Keratinocyte (primary cell): ENCODE data around the gene TNS1. TPM values are rescaled to one million over a fixed set of nuclear protein-coding genes. Genes with fewer than 3 reads are reported as not detected.

ENCODE experiments used
- DNase-seq: peaks from one replicate; pipeline ENCODE4 v3.0.0-alpha.2; 2011; ENCODE audit warnings: low read depth, missing footprints, low spot score
- FAIRE-seq: peaks from 2 replicates; lab custom pipeline; 2011; peaks lifted over from hg19 to GRCh38; lab: Jason Lieb, UNC
- H2AFZ ChIP-seq: 2 replicates; pipeline ENCODE4 v1.6.0; 2012; ENCODE audit warnings: low read length, control low read depth, inconsistent platforms; ENCODE audit not compliant: control insufficient read depth
- H3K27ac ChIP-seq: 2 replicates; pipeline ENCODE4 v1.5.1; 2011; ENCODE audit warnings: low read length; ENCODE audit not compliant: control insufficient read depth, insufficient read depth
- H3K27me3 ChIP-seq: 3 replicates; pipeline ENCODE4 v1.6.0; 2011; ENCODE audit warnings: low read length; ENCODE audit not compliant: control insufficient read depth, insufficient read depth; ENCODE audit errors: extremely low read depth
- H3K36me3 ChIP-seq, 2 experiments: 2 replicates in 1 of 2; 3 replicates in 1 of 2; pipeline ENCODE4 v1.5.1; 2011; ENCODE audit warnings: low read length in 2 of 2, mild to moderate bottlenecking in 1 of 2; ENCODE audit not compliant: control insufficient read depth in 2 of 2, insufficient read depth in 2 of 2; ENCODE audit errors: extremely low read depth in 1 of 2
- H3K4me1 ChIP-seq: 3 replicates; pipeline ENCODE4 v1.5.1; 2011; ENCODE audit warnings: low read length; ENCODE audit not compliant: control insufficient read depth, insufficient read depth; ENCODE audit errors: extremely low read depth
- H3K4me2 ChIP-seq: 3 replicates; pipeline ENCODE4 v1.6.0; 2011; ENCODE audit warnings: low read depth, low read length; ENCODE audit not compliant: control insufficient read depth, insufficient read depth; ENCODE audit errors: extremely low read depth
- H3K4me3 ChIP-seq, 3 experiments: fragments of 200-600 bp in 1 of 3; sonication (generic) in 1 of 3; 2 replicates in 2 of 3; 3 replicates in 1 of 3; pipeline ENCODE4 v1.5.1; 2011 to 2016; ENCODE audit warnings: low read length in 3 of 3, mild to moderate bottlenecking in 3 of 3, control low read depth in 2 of 3, inconsistent platforms in 1 of 3, low read depth in 1 of 3, mixed read lengths in 1 of 3, mixed run types in 1 of 3, moderate library complexity in 1 of 3; ENCODE audit not compliant: control insufficient read depth in 2 of 3, insufficient read depth in 2 of 3; ENCODE audit errors: extremely low read depth in 1 of 3
- H3K79me2 ChIP-seq: 2 replicates; pipeline ENCODE4 v1.6.0; 2012; ENCODE audit warnings: low read length; ENCODE audit not compliant: control insufficient read depth, insufficient read depth
- H3K9ac ChIP-seq: 3 replicates; pipeline ENCODE4 v1.6.0; 2011; ENCODE audit warnings: low read length; ENCODE audit not compliant: control insufficient read depth, insufficient read depth; ENCODE audit errors: extremely low read depth
- H3K9me1 ChIP-seq: 3 replicates; pipeline ENCODE4 v1.6.0; 2011; ENCODE audit warnings: low read length; ENCODE audit not compliant: control insufficient read depth, insufficient read depth; ENCODE audit errors: extremely low read depth
- H3K9me3 ChIP-seq: 2 replicates; pipeline ENCODE4 v1.5.1; 2012; ENCODE audit warnings: low read depth, low read length; ENCODE audit not compliant: control insufficient read depth
- H4K20me1 ChIP-seq: 3 replicates; pipeline ENCODE4 v1.6.0; 2011; ENCODE audit warnings: low read length; ENCODE audit not compliant: control insufficient read depth, insufficient read depth; ENCODE audit errors: extremely low read depth
- CTCF ChIP-seq, 3 experiments: IDR thresholded peaks in 1 of 3; conservative IDR thresholded peaks in 1 of 3; optimal IDR thresholded peaks in 1 of 3; 2 replicates in 2 of 3; 3 replicates in 1 of 3; pipeline versions ENCODE3 to v1.5.1; 2011; ENCODE audit warnings: low read length in 3 of 3, mild to moderate bottlenecking in 3 of 3, moderate library complexity in 2 of 3, control low read depth in 1 of 3, inconsistent platforms in 1 of 3; ENCODE audit not compliant: insufficient read depth in 2 of 3; ENCODE audit errors: extremely low read depth in 1 of 3
- EZH2 ChIP-seq: IDR thresholded peaks from one replicate; pipeline ENCODE4 v1.6.1; 2012; ENCODE audit warnings: inconsistent platforms, mild to moderate bottlenecking, low read length, moderate library complexity
- dilution Hi-C: fragments of 300-500 bp; cut with MboI; formaldehyde crosslinking; loops from one replicate; pipeline ENCODE4 v1.7.0; 2020; ENCODE audit warnings: low sequenced_read_pairs; ENCODE audit not compliant: extremely low pct_ligation_motif_present
- polyA plus RNA-seq, 5 experiments: library from polyadenylated mRNA; depleted of rRNA in 3 of 5; stranded (reverse) in 3 of 5; stranded (forward) in 1 of 5; unstranded in 1 of 5; fragments of >200 nt; gene quantifications; 1 replicate in 1 of 5; 2 replicates in 3 of 5; 3 replicates in 1 of 5; pipeline versions ENCODE4 v1.2.1 to v1.2.3, GENCODE V29; 2011 to 2012; ENCODE audit warnings: missing spikeins in 2 of 5, low read depth in 1 of 5, low replicate concordance in 1 of 5

The TNS1 gene
- polyA plus RNA-seq, 1 donor (not counting 4 experiments of a cell fraction or from before 2014, with no cell fraction given) = 2.5 TPM

GRCh38 chr2:217830807-217831206, 172.0 kb downstream of the TNS1 start:
- dilution Hi-C loops = no loop called here
- no peak for TF ChIP-seq EZH2
- Histone ChIP-seq H3K4me1 (peaks cover 2% of the 10 kb centered on the region), H3K27me3 (peaks cover 7% of the 10 kb centered on the region), H3K4me3 (no peak overlapping the region), H4K20me1 (no peaks in the 10 kb centered on the region), H3K79me2 (no peaks in the 10 kb centered on the region), H3K4me2 (no peak overlapping the region), H2AFZ (no peak overlapping the region), H3K9me3 (no peaks in the 10 kb centered on the region), H3K27ac (no peak overlapping the region), H3K36me3 (no peaks in the 10 kb centered on the region), H3K9ac (no peak overlapping the region), H3K9me1 (no peaks in the 10 kb centered on the region)
- DNase-seq (no peak), FAIRE-seq (no peak)

GRCh38 chr2:217830061-217830460, 172.7 kb downstream of the TNS1 start:
- Histone ChIP-seq H3K27ac (no peak overlapping the region), H3K9ac (no peak overlapping the region), H3K4me1 (peaks cover 2% of the 10 kb centered on the region), H2AFZ (no peak overlapping the region), H3K9me1 (no peaks in the 10 kb centered on the region), H4K20me1 (no peaks in the 10 kb centered on the region), H3K4me3 (no peak overlapping the region), H3K36me3 (no peaks in the 10 kb centered on the region), H3K9me3 (no peaks in the 10 kb centered on the region), H3K79me2 (no peaks in the 10 kb centered on the region), H3K27me3 (peaks cover 7% of the 10 kb centered on the region), H3K4me2 (no peak overlapping the region)
- dilution Hi-C loops = no loop called here
- no peak for FAIRE-seq
- DNase-seq = no peak
- TF ChIP-seq EZH2 = no peak
- TF ChIP-seq CTCF (optimal IDR thresholded peaks at IDR 0.05 in 1 of 3, IDR thresholded peaks at IDR 0.05 in 1 of 3, conservative IDR thresholded peaks at IDR 0.05 in 1 of 3; ENCODE audit: extremely low read depth in 1 of 3, insufficient read depth in 2 of 3, low read length in 3 of 3) = no peak

GRCh38 chr2:217829420-217829819, 173.4 kb downstream of the TNS1 start:
- no peak for DNase-seq
- no peak overlapping the region for H3K27ac ChIP-seq
- dilution Hi-C loops = no loop called here
- no peak for FAIRE-seq
- TF ChIP-seq EZH2 (no peak), CTCF (optimal IDR thresholded peaks at IDR 0.05 in 1 of 3, IDR thresholded peaks at IDR 0.05 in 1 of 3, conservative IDR thresholded peaks at IDR 0.05 in 1 of 3; ENCODE audit: extremely low read depth in 1 of 3, insufficient read depth in 2 of 3, low read length in 3 of 3) (no peak)
- H3K4me1 ChIP-seq = peaks cover 2% of the 10 kb centered on the region
- H4K20me1 ChIP-seq = no peaks in the 10 kb centered on the region
- H3K4me2 ChIP-seq = no peak overlapping the region
- no peaks in the 10 kb centered on the region for H3K36me3 ChIP-seq
- H3K27me3 ChIP-seq = peaks cover 7% of the 10 kb centered on the region
- H3K4me3 ChIP-seq = no peak overlapping the region
- no peaks in the 10 kb centered on the region for H3K9me3 ChIP-seq
- H2AFZ ChIP-seq = no peak overlapping the region
- no peaks in the 10 kb centered on the region for H3K9me1 ChIP-seq
- no peak overlapping the region for H3K9ac ChIP-seq
- no peaks in the 10 kb centered on the region for H3K79me2 ChIP-seq
